ENCODE data around the gene RNF128.

- TF ChIP-seq MNT (IDR thresholded peaks at IDR 0.05): no peak
- no peak for TF ChIP-seq TAF1 (CRISPR knock-in tag; IDR thresholded peaks at IDR 0.05)
- no peak for TF ChIP-seq FOSL2 (CRISPR knock-in tag; IDR thresholded peaks at IDR 0.05)
- no peak for TF ChIP-seq HNRNPL (IDR thresholded peaks at IDR 0.05; ENCODE audit: low read depth, low read length)
- TF ChIP-seq CTCF (CRISPR knock-in tag; IDR thresholded peaks at IDR 0.05): no peak
- TF ChIP-seq MYC (CRISPR knock-in tag; IDR thresholded peaks at IDR 0.05; ENCODE audit: borderline replicate concordance): no peak
- no peak for TF ChIP-seq ZNF576 (CRISPR knock-in tag; IDR thresholded peaks at IDR 0.05)
- no peak for TF ChIP-seq ZNF503 (CRISPR knock-in tag; IDR thresholded peaks at IDR 0.05)
- no peak for TF ChIP-seq YY1 (IDR thresholded peaks at IDR 0.05; ENCODE audit: insufficient read depth, insufficient replicate concordance, low read depth, low read length)
- no peak for TF ChIP-seq ZFX (CRISPR knock-in tag; IDR thresholded peaks at IDR 0.05; ENCODE audit: low read depth)
- TF ChIP-seq MAFF (IDR thresholded peaks at IDR 0.05; ENCODE audit: low read depth, low read length): no peak
These were observed 24.9 kb downstream of the RNF128 start for GRCh38 chrX:106751407-106751806.

Measured in HepG2 (cell line).